ENCODE data around the gene TEX22. TPM values are rescaled to one million over a fixed set of nuclear protein-coding genes. Genes with fewer than 3 reads are reported as not detected.

Gene TEX22
- total and polyA plus RNA-seq, 2 experiments from 2014 or later, result 0.21 TPM

DNA sequence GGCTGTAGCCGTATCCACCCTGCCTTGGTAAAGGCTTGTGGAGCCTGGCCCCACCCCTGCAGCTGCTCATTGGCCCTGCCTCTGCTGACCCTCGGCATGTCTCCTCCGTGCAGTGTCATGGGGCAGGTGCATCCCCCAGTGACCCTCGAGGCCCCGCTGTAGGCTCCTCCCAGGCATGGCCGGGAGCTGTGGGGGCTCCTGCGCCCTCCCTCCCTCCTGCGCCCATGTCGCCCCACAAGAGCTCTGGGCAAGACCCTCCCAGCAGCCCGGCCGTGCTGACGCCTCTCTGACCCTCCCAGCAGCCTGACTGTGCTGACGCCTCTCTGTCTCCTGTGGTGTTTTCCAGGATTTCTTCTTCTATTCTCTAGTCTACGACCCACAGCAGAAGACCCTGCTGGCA, 55.5 kb downstream of the TEX22 start:
- ATAC-seq, result no peak
- no peaks in the 10 kb centered on the region for H3K4me1 Mint-ChIP-seq
- no peak for TF ChIP-seq ZNF462 (CRISPR knock-in tag; IDR thresholded peaks at IDR 0.05)
- 0 out of 2 replicates have a peak, but pooled peaks have one; percentile 13 for TF ChIP-seq POLR2AphosphoS5 (IDR thresholded peaks at IDR 0.05; ENCODE audit: low read depth)
- no peak for TF ChIP-seq NANOG (IDR thresholded peaks at IDR 0.05; ENCODE audit: borderline replicate concordance)
- H2AFZ ChIP-seq, result no peak overlapping the region
- H3K36me3 ChIP-seq (ENCODE audit: insufficient read depth), result peaks cover 10% of the 10 kb centered on the region
- H3K27ac ChIP-seq (ENCODE audit: low read depth), result no peak overlapping the region
- no peaks in the 10 kb centered on the region for H3K9me3 Mint-ChIP-seq
- H3K36me3 Mint-ChIP-seq (ENCODE audit: low read depth), result peaks cover 50% of the 10 kb centered on the region
- no peak for DNase-seq (ENCODE audit: low spot score)
- H3K9me2 ChIP-seq (ENCODE audit: insufficient read depth), result no peaks in the 10 kb centered on the region
- H3K27ac Mint-ChIP-seq, result no peak overlapping the region
- peaks cover 6% of the 10 kb centered on the region for H3K27me3 Mint-ChIP-seq (ENCODE audit: insufficient read depth, low read depth, poor library complexity)
- no peak overlapping the region for H3K4me3 Mint-ChIP-seq
- peaks cover 16% of the 10 kb centered on the region; the same call in 1 of the 2 replicates for H4K20me1 ChIP-seq (replicated peaks; ENCODE audit: insufficient read depth)
- H3K4me2 ChIP-seq, result no peak overlapping the region
- H3K79me2 ChIP-seq (replicated peaks; ENCODE audit: insufficient read depth), result no peaks in the 10 kb centered on the region
- H3F3A ChIP-seq (replicated peaks; ENCODE audit: low read depth), result 0 out of 2 replicates have a peak, but pooled peaks cover 10% of the 10 kb centered on the region
- no peaks in the 10 kb centered on the region for H3K27me3 ChIP-seq (ENCODE audit: insufficient read depth)
- no peaks in the 10 kb centered on the region for H3K4me1 ChIP-seq (ENCODE audit: insufficient read depth)
- H3K4me3 ChIP-seq, result no peak overlapping the region

DNA sequence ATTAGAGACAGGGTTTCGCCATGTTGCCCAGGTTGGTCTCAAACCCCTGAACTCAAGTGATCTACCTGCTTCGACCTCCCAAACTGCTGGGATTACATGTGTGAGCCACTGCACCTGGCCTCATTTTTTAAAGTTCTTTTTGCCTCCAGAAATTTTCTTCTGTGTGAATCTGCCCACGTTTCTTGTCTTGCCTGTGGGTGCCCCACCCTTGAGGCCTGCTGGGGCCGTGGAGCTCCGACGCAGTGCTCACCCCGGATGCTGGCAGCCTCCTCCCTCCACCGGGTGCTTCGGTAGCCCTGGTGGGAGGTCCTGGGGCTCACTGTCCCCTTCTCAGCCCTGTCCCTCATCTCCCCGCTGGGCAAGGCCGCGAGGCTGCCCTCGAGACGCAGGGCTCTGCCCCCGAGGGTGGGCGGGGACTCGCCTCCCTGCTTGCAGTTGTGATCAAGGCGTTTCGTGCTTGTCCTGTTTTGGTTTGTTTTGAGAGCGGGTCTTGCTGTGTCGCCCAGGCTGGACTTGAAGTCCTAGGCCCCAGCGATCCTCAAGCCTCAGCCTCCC, 56.8 kb downstream of the TEX22 start:
- ATAC-seq, result no peak
- Histone ChIP-seq H3K79me2 (replicated peaks; ENCODE audit: insufficient read depth) (no peaks in the 10 kb centered on the region), H3K4me3 (no peak overlapping the region), H3K27ac (ENCODE audit: low read depth) (no peak overlapping the region), H3K4me2 (no peak overlapping the region), H3K4me1 (ENCODE audit: insufficient read depth) (no peaks in the 10 kb centered on the region), H4K20me1 (replicated peaks; ENCODE audit: insufficient read depth) (peaks cover 16% of the 10 kb centered on the region; the same call in 1 of the 2 replicates), H3K36me3 (ENCODE audit: insufficient read depth) (peaks cover 7% of the 10 kb centered on the region), H3K9me2 (ENCODE audit: insufficient read depth) (no peaks in the 10 kb centered on the region), H3F3A (replicated peaks; ENCODE audit: low read depth) (0 out of 2 replicates have a peak, but pooled peaks cover 10% of the 10 kb centered on the region), H3K27me3 (ENCODE audit: insufficient read depth) (no peaks in the 10 kb centered on the region), H2AFZ (no peak overlapping the region)
- Mint-ChIP-seq H3K27me3 (ENCODE audit: insufficient read depth, low read depth, poor library complexity) (peaks cover 6% of the 10 kb centered on the region), H3K4me1 (no peaks in the 10 kb centered on the region), H3K4me3 (no peak overlapping the region), H3K36me3 (ENCODE audit: low read depth) (peaks cover 46% of the 10 kb centered on the region), H3K27ac (no peak overlapping the region), H3K9me3 (no peaks in the 10 kb centered on the region)
- no peak for DNase-seq (ENCODE audit: low spot score)
- no peak for TF ChIP-seq STAT1 (IDR thresholded peaks at IDR 0.05; ENCODE audit: unreplicated experiment)
- TF ChIP-seq CTCF (conservative IDR thresholded peaks at IDR 0.05; ENCODE audit: low read depth in 2 of 2), result no peak
- TF ChIP-seq CREB1 (CRISPR knock-in tag; IDR thresholded peaks at IDR 0.05; ENCODE audit: low read depth), result no peak
- TF ChIP-seq ZNF331 (CRISPR knock-in tag; IDR thresholded peaks at IDR 0.05; ENCODE audit: low read depth), result no peak
- TF ChIP-seq POLR2AphosphoS5 (IDR thresholded peaks at IDR 0.05; ENCODE audit: low read depth), result no peak
- no peak for TF ChIP-seq ZNF114 (CRISPR knock-in tag; IDR thresholded peaks at IDR 0.05)
- TF ChIP-seq EZH2phosphoT487 (IDR thresholded peaks at IDR 0.05; ENCODE audit: unreplicated experiment), result no peak
- TF ChIP-seq, protein P1, sequence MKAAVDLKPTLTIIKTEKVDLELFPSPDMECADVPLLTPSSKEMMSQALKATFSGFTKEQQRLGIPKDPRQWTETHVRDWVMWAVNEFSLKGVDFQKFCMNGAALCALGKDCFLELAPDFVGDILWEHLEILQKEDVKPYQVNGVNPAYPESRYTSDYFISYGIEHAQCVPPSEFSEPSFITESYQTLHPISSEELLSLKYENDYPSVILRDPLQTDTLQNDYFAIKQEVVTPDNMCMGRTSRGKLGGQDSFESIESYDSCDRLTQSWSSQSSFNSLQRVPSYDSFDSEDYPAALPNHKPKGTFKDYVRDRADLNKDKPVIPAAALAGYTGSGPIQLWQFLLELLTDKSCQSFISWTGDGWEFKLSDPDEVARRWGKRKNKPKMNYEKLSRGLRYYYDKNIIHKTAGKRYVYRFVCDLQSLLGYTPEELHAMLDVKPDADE (IDR thresholded peaks at IDR 0.05), result no peak
- TF ChIP-seq EZH2 (IDR thresholded peaks at IDR 0.05; ENCODE audit: low read depth, unreplicated experiment), result no peak
